Suppressor macrophage treated with lipopolysaccharide for 4 hours (primary cell): Measurements from ENCODE around the gene DLG5.

ENCODE experiments used
- DNase-seq: peaks from one replicate; pipeline ENCODE4 v3.0.0-alpha.2; 2020

The DLG5 gene

GRCh38 chr10:77926566-77927401, at the start of gene DLG5:
Gene DLG5 (minus strand): TSS chr10:77926755. CDS start chr10:77926520, 235 bp downstream.
- peak; percentile 23 for DNase-seq

GRCh38 chr10:77975086-77975666, 48.6 kb upstream of the DLG5 start:
- DNase-seq, result no peak

- DNase-seq, result no peak
Measured at GRCh38 chr10:77974396-77975074, 48.0 kb upstream of the DLG5 start.

GRCh38 chr10:77973276-77973675, 46.7 kb upstream of the DLG5 start:
- no peak for DNase-seq

GRCh38 chr10:77972148-77972547, 45.6 kb upstream of the DLG5 start:
- no peak for DNase-seq

- DNase-seq, result no peak
Measured at GRCh38 chr10:77971804-77972144, 45.2 kb upstream of the DLG5 start.

GRCh38 chr10:77970869-77971803, 44.6 kb upstream of the DLG5 start:
- DNase-seq, result no peak

- DNase-seq, result no peak
Measured at GRCh38 chr10:77969114-77969513, 42.6 kb upstream of the DLG5 start.

GRCh38 chr10:77967611-77968022, 41.1 kb upstream of the DLG5 start:
- DNase-seq, result no peak

- DNase-seq, result peak; percentile 52
Measured at GRCh38 chr10:77965294-77965693, 38.7 kb upstream of the DLG5 start.

GRCh38 chr10:77964811-77965210, 38.3 kb upstream of the DLG5 start:
- no peak for DNase-seq

GRCh38 chr10:77963901-77964300, 37.3 kb upstream of the DLG5 start:
- no peak for DNase-seq

GRCh38 chr10:77962350-77963146, 36.0 kb upstream of the DLG5 start:
- no peak for DNase-seq

- no peak for DNase-seq
Measured at GRCh38 chr10:77961668-77962067, 35.1 kb upstream of the DLG5 start.

GRCh38 chr10:77960829-77961329, 34.3 kb upstream of the DLG5 start:
- DNase-seq, result no peak

- no peak for DNase-seq
Measured at GRCh38 chr10:77959887-77960455, 33.4 kb upstream of the DLG5 start.

GRCh38 chr10:77959384-77959783, 32.8 kb upstream of the DLG5 start:
- DNase-seq, result no peak

- no peak for DNase-seq
Measured at GRCh38 chr10:77955136-77955535, 28.6 kb upstream of the DLG5 start.

GRCh38 chr10:77949167-77949566, 22.6 kb upstream of the DLG5 start:
- no peak for DNase-seq

GRCh38 chr10:77946084-77946483, 19.5 kb upstream of the DLG5 start:
- no peak for DNase-seq

- peak; percentile 21 for DNase-seq
Measured at GRCh38 chr10:77944519-77944918, 18.0 kb upstream of the DLG5 start.
